ENCODE results near the gene RFX5. TPM values are rescaled to one million over a fixed set of nuclear protein-coding genes. Genes with fewer than 3 reads are reported as not detected.

The RFX5 gene
- total and polyA plus RNA-seq, 12 donors, result 22.6 to 82.5 (median 50.0) TPM

DNA sequence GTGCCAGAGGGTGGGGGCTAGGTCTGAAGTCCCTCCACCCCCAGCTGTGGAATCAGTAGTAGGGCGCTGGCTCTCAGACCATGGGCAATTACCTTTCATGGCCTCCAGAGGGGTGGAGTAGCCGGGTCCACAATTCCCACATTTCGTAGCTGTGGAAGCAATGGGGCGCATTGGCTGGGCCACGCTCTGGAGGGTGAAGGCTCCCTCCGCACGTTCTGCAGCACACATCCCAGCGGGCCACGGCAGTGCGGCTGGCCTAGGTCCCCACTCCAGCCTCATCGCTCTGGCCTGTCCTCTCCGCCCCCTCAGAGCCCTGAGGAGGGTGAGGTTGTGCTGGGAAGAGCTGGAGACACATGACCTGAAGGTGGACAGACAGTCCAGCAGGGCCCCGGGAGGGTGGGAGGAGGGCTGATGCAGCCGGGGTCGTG, 22.6 kb upstream of the RFX5 start:
- H3K36me3 ChIP-seq (replicated peaks in 1 of 2), result no peaks in the 10 kb centered on the region
- H3K27me3 ChIP-seq, result no peaks in the 10 kb centered on the region
- DNase-seq, result no peak
- H3K4me3 ChIP-seq, result no peak overlapping the region
- intact Hi-C loops (cut with DNase I), result no loop called here
- H3K27ac ChIP-seq, result peak overlapping the region in 1 of 5 donors; percentile 85
- 83 to 96% (median 86%) methylated on average over 3 to 15 of the region's 15 CpGs for WGBS, 4 donors
- peaks cover 23 to 32% of the 10 kb centered on the region in 2 donors for H3K4me1 ChIP-seq (replicated peaks in 1 of 2)
- TF ChIP-seq, protein P1, sequence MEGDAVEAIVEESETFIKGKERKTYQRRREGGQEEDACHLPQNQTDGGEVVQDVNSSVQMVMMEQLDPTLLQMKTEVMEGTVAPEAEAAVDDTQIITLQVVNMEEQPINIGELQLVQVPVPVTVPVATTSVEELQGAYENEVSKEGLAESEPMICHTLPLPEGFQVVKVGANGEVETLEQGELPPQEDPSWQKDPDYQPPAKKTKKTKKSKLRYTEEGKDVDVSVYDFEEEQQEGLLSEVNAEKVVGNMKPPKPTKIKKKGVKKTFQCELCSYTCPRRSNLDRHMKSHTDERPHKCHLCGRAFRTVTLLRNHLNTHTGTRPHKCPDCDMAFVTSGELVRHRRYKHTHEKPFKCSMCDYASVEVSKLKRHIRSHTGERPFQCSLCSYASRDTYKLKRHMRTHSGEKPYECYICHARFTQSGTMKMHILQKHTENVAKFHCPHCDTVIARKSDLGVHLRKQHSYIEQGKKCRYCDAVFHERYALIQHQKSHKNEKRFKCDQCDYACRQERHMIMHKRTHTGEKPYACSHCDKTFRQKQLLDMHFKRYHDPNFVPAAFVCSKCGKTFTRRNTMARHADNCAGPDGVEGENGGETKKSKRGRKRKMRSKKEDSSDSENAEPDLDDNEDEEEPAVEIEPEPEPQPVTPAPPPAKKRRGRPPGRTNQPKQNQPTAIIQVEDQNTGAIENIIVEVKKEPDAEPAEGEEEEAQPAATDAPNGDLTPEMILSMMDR (IDR thresholded peaks at IDR 0.05), result no peak
- no peak for TF ChIP-seq POLR2A (IDR thresholded peaks at IDR 0.05)
- no peaks in the 10 kb centered on the region for H3K9me3 ChIP-seq (replicated peaks in 1 of 3)

GRCh38 chr1:151369302-151369610, 22.2 kb upstream of the RFX5 start:
- Histone ChIP-seq H3K36me3 (replicated peaks in 1 of 2) (no peaks in the 10 kb centered on the region), H3K27ac (peak overlapping the region in 1 of 5 donors; percentile 85)

GRCh38 chr1:151368393-151369301, 21.6 kb upstream of the RFX5 start:
- intact Hi-C loops (cut with DNase I), result no loop called here
- no peak for TF ChIP-seq POLR2A (IDR thresholded peaks at IDR 0.05)
- TF ChIP-seq, protein P1 (IDR thresholded peaks at IDR 0.05), result no peak
- H3K36me3 ChIP-seq (replicated peaks in 1 of 2), result no peaks in the 10 kb centered on the region
- no peaks in the 10 kb centered on the region for H3K27me3 ChIP-seq
- no peak overlapping the region for H3K4me3 ChIP-seq
- peak overlapping the region in 4 of 5 donors; percentile 60 to 85 (median 70) for H3K27ac ChIP-seq
- no peaks in the 10 kb centered on the region for H3K9me3 ChIP-seq (replicated peaks in 1 of 3)
- H3K4me1 ChIP-seq (replicated peaks in 1 of 2), result peaks cover 23 to 32% of the 10 kb centered on the region in 2 donors
- 30 to 94% (median 88%) methylated on average over 2 to 20 of the region's 20 CpGs for WGBS, 4 donors
- peak in 3 of 7 donors; percentile 42 to 58 (median 50) for DNase-seq

More at GRCh38 chr1:151369302-151369610, 22.2 kb upstream of the RFX5 start:
- H3K4me3 ChIP-seq, result no peak overlapping the region
- intact Hi-C loops (cut with DNase I), result no loop called here
- no peaks in the 10 kb centered on the region for H3K27me3 ChIP-seq
- TF ChIP-seq POLR2A (IDR thresholded peaks at IDR 0.05), result no peak
- TF ChIP-seq, protein P1 (IDR thresholded peaks at IDR 0.05), result no peak
- no peak for DNase-seq
- WGBS, 4 donors, result 87 to 92% (median 89%) methylated on average over 6 to 7 of the region's 7 CpGs
- H3K9me3 ChIP-seq (replicated peaks in 1 of 3), result no peaks in the 10 kb centered on the region
- peaks cover 23 to 32% of the 10 kb centered on the region in 2 donors for H3K4me1 ChIP-seq (replicated peaks in 1 of 2)

GRCh38 chr1:151367658-151368392, 20.8 kb upstream of the RFX5 start:
- TF ChIP-seq, protein P1 (IDR thresholded peaks at IDR 0.05), result no peak
- no peak for TF ChIP-seq POLR2A (IDR thresholded peaks at IDR 0.05)
- Histone ChIP-seq H3K27ac (peak overlapping the region in 4 of 5 donors; percentile 60 to 85 (median 70)), H3K27me3 (no peaks in the 10 kb centered on the region), H3K36me3 (replicated peaks in 1 of 2) (no peaks in the 10 kb centered on the region), H3K4me3 (no peak overlapping the region), H3K9me3 (replicated peaks in 1 of 3) (no peaks in the 10 kb centered on the region), H3K4me1 (replicated peaks in 1 of 2) (peaks cover 23 to 32% of the 10 kb centered on the region in 2 donors)
- 39 to 61% (median 51%) methylated on average over 7 to 8 of the region's 8 CpGs for WGBS, 4 donors
- DNase-seq, result peak; percentile 73 to 93 (median 89)
- intact Hi-C loops (cut with DNase I), result no loop called here

All from adrenal gland (tissue), 12 donors.